ENCODE data around the gene SLC6A3. TPM values are rescaled to one million over a fixed set of nuclear protein-coding genes. Genes with fewer than 3 reads are reported as not detected.
"Not testable (repeated sequence)": the region's sequence is repeated elsewhere in the genome, so short reads cannot be mapped to it uniquely, and the experiment has no call there.

SLC6A3 gene
- total and polyA plus RNA-seq, 2 experiments from 2014 or later = not detected

- H3K27me3 ChIP-seq (replicated peaks; ENCODE audit: insufficient read depth) = no peaks in the 10 kb centered on the region
- in situ Hi-C loops (cut with MboI) = no loop called here
- H3F3A ChIP-seq (ENCODE audit: insufficient read depth) = peaks cover 5% of the 10 kb centered on the region; the same call in 1 of the 2 replicates
- no peak overlapping the region for H3K27ac ChIP-seq
- peaks cover 24% of the 10 kb centered on the region for H3K36me3 ChIP-seq (ENCODE audit: low read depth)
- WGBS, 2 experiments (ENCODE audit: low coverage in 1 of 2, low lambda C conversion rate in 2 of 2, missing lambda C conversion rate in 2 of 2) = 89 to 94% methylated on average over 20 of the region's 20 CpGs
- no peak overlapping the region for H3K4me2 ChIP-seq (ENCODE audit: unreplicated experiment)
- H2AFZ ChIP-seq = no peak overlapping the region
- H3K4me3 ChIP-seq = no peak overlapping the region
- no peaks in the 10 kb centered on the region for H3K4me1 ChIP-seq (ENCODE audit: insufficient read depth)
- no peak for DNase-seq
- TF ChIP-seq EZH2 (IDR thresholded peaks at IDR 0.05; ENCODE audit: insufficient read depth, poor library complexity, severe bottlenecking) = no peak
- TF ChIP-seq EZH2phosphoT487 (IDR thresholded peaks at IDR 0.05; ENCODE audit: insufficient read depth, low read depth) = no peak
- no peaks in the 10 kb centered on the region for H3K9me3 ChIP-seq (ENCODE audit: low read depth)
- no peaks in the 10 kb centered on the region for H4K20me1 ChIP-seq (ENCODE audit: insufficient read depth)
- H3K79me2 ChIP-seq (ENCODE audit: insufficient read depth) = no peaks in the 10 kb centered on the region
- H3K9ac ChIP-seq = no peak overlapping the region
- H3K9me2 ChIP-seq (ENCODE audit: insufficient read depth) = no peaks in the 10 kb centered on the region
These were observed 17.1 kb upstream of the SLC6A3 start for GRCh38 chr5:1462358-1462757.

GRCh38 chr5:1461396-1461795 lies 16.2 kb upstream of the SLC6A3 start:
- Histone ChIP-seq H3F3A (ENCODE audit: insufficient read depth) (peaks cover 11% of the 10 kb centered on the region; the same call in 1 of the 2 replicates), H3K27me3 (replicated peaks; ENCODE audit: insufficient read depth) (no peaks in the 10 kb centered on the region), H3K36me3 (ENCODE audit: low read depth) (peaks cover 24% of the 10 kb centered on the region), H3K27ac (no peak overlapping the region), H2AFZ (no peak overlapping the region), H3K4me2 (ENCODE audit: unreplicated experiment) (no peak overlapping the region), H3K4me3 (no peak overlapping the region), H3K4me1 (ENCODE audit: insufficient read depth) (no peaks in the 10 kb centered on the region), H3K79me2 (ENCODE audit: insufficient read depth) (no peaks in the 10 kb centered on the region), H4K20me1 (ENCODE audit: insufficient read depth) (no peaks in the 10 kb centered on the region), H3K9me3 (ENCODE audit: low read depth) (peaks cover 4% of the 10 kb centered on the region), H3K9ac (no peak overlapping the region), H3K9me2 (ENCODE audit: insufficient read depth) (no peaks in the 10 kb centered on the region)
- TF ChIP-seq EZH2phosphoT487 (IDR thresholded peaks at IDR 0.05; ENCODE audit: insufficient read depth, low read depth) = no peak
- TF ChIP-seq EZH2 (IDR thresholded peaks at IDR 0.05; ENCODE audit: insufficient read depth, poor library complexity, severe bottlenecking) = no peak
- in situ Hi-C loops (cut with MboI) = no loop called here
- WGBS, 2 experiments (ENCODE audit: low coverage in 1 of 2, low lambda C conversion rate in 2 of 2, missing lambda C conversion rate in 2 of 2) = 98 to 99% methylated on average over 9 to 10 of the region's 10 CpGs
- no peak for DNase-seq

GRCh38 chr5:1460054-1460682 lies 14.9 kb upstream of the SLC6A3 start:
- no peaks in the 10 kb centered on the region for H3K9me2 ChIP-seq (ENCODE audit: insufficient read depth)

GRCh38 chr5:1459435-1459834 lies 14.2 kb upstream of the SLC6A3 start:
- H3K9me3 ChIP-seq (ENCODE audit: low read depth); H3K27ac ChIP-seq; DNase-seq; H3K4me2 ChIP-seq (ENCODE audit: unreplicated experiment); in situ Hi-C loops (cut with MboI); H3K79me2 ChIP-seq (ENCODE audit: insufficient read depth); H3K4me1 ChIP-seq (ENCODE audit: insufficient read depth); H2AFZ ChIP-seq; H3K9me2 ChIP-seq (ENCODE audit: insufficient read depth); H4K20me1 ChIP-seq (ENCODE audit: insufficient read depth); H3K9ac ChIP-seq; H3K4me3 ChIP-seq; H3K27me3 ChIP-seq (replicated peaks; ENCODE audit: insufficient read depth): not testable (repeated sequence)
- peaks cover 19% of the 10 kb centered on the region for H3K36me3 ChIP-seq (ENCODE audit: low read depth)
- H3F3A ChIP-seq (ENCODE audit: insufficient read depth) = peaks cover 11% of the 10 kb centered on the region; the same call in 1 of the 2 replicates
- 88 to 100% methylated on average over 2 of the region's 2 CpGs for WGBS, 2 experiments (ENCODE audit: low coverage in 1 of 2, low lambda C conversion rate in 2 of 2, missing lambda C conversion rate in 2 of 2)

More at GRCh38 chr5:1460054-1460682, 14.9 kb upstream of the SLC6A3 start:
- H3K27ac ChIP-seq = no peak overlapping the region
- H3K27me3 ChIP-seq (replicated peaks; ENCODE audit: insufficient read depth) = no peaks in the 10 kb centered on the region
- 52 to 53% methylated on average over 16 of the region's 16 CpGs for WGBS, 2 experiments (ENCODE audit: low coverage in 1 of 2, low lambda C conversion rate in 2 of 2, missing lambda C conversion rate in 2 of 2)
- no peaks in the 10 kb centered on the region for H3K4me1 ChIP-seq (ENCODE audit: insufficient read depth)
- peaks cover 19% of the 10 kb centered on the region for H3K36me3 ChIP-seq (ENCODE audit: low read depth)
- no peak overlapping the region for H3K9ac ChIP-seq
- in situ Hi-C loops (cut with MboI) = no loop called here
- no peak overlapping the region for H2AFZ ChIP-seq
- H3K79me2 ChIP-seq (ENCODE audit: insufficient read depth) = no peaks in the 10 kb centered on the region
- no peak for TF ChIP-seq EZH2 (IDR thresholded peaks at IDR 0.05; ENCODE audit: insufficient read depth, poor library complexity, severe bottlenecking)
- no peak for TF ChIP-seq EZH2phosphoT487 (IDR thresholded peaks at IDR 0.05; ENCODE audit: insufficient read depth, low read depth)
- no peak for DNase-seq
- H3K4me2 ChIP-seq (ENCODE audit: unreplicated experiment) = no peak overlapping the region
- H3K9me3 ChIP-seq (ENCODE audit: low read depth) = peaks cover 4% of the 10 kb centered on the region
- no peak overlapping the region for H3K4me3 ChIP-seq
- H3F3A ChIP-seq (ENCODE audit: insufficient read depth) = peaks cover 11% of the 10 kb centered on the region; the same call in 1 of the 2 replicates
- H4K20me1 ChIP-seq (ENCODE audit: insufficient read depth) = no peaks in the 10 kb centered on the region

- H3K79me2 ChIP-seq (ENCODE audit: insufficient read depth); H3K4me1 ChIP-seq (ENCODE audit: insufficient read depth); H2AFZ ChIP-seq; DNase-seq; H4K20me1 ChIP-seq (ENCODE audit: insufficient read depth); H3K9ac ChIP-seq; H3K9me2 ChIP-seq (ENCODE audit: insufficient read depth); H3K36me3 ChIP-seq (ENCODE audit: low read depth); H3K4me2 ChIP-seq (ENCODE audit: unreplicated experiment); H3K9me3 ChIP-seq (ENCODE audit: low read depth); H3K27ac ChIP-seq; H3K4me3 ChIP-seq; H3K27me3 ChIP-seq (replicated peaks; ENCODE audit: insufficient read depth); in situ Hi-C loops (cut with MboI): not testable (repeated sequence)
- peaks cover 11% of the 10 kb centered on the region; the same call in 1 of the 2 replicates for H3F3A ChIP-seq (ENCODE audit: insufficient read depth)
- 93 to 94% methylated on average over 12 to 13 of the region's 20 CpGs for WGBS, 2 experiments (ENCODE audit: low coverage in 1 of 2, low lambda C conversion rate in 2 of 2, missing lambda C conversion rate in 2 of 2)
These were observed 11.1 kb upstream of the SLC6A3 start for GRCh38 chr5:1456110-1456881.

Measured in GM23248 (cell line).